Raji (cell line): ENCODE data around the gene TIMM44.

Experiments used
- POLR2A ChIP-seq: IDR thresholded peaks from 2 replicates; pipeline ENCODE4 v1.6.1; 2011; ENCODE audit warnings: low read depth, low read length, control low read depth; ENCODE audit not compliant: insufficient read depth

TIMM44 gene

DNA sequence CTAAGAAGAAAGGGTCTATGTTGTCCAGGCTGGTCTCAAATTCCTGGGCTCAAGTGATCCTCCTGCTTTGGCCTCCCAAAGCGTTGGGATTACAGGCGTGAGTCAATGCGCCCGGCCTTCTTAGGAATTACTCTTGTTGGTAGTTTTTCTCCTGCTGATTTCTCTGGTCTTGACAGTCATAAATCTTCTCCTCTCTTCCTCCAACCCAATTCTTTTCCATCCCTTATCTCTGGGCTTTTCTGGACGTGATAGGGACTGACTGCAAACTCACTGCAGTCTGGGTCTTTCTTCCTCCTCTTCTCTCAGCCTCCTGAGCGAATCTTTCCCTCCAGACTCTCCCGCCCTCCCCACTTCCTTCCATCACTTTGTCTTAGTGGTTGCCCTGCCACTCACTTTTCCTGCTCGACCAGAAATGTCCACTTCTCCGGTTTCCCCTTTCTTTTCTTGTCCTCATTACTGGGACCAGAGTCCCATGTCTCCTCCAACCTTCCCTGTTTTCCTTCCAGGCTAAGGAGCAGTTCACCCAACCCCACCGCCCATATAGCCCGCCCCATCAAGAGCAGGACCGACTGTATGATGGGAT, 21.9 kb upstream of the TIMM44 start:
- TF ChIP-seq POLR2A: no peak

DNA sequence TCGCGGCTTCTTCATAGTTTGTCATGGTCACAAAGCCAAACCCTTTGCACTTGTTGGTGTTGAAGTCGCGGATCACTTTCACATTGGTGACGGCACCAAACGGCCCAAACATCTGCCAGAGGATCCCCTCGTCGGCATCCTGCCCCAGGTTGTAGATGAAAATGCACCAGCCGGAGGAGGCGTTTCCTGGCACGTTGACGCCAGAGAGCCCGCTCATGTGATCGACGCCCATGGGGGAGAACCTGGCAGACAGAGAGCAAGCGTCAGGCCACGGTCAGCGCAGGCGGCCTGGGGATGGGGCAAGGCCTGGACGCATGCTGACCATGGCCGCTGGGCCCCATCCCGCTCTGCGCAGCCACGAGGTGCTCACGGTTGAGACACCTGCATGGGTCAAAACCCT, 20.1 kb upstream of the TIMM44 start:
- TF ChIP-seq POLR2A: no peak

DNA sequence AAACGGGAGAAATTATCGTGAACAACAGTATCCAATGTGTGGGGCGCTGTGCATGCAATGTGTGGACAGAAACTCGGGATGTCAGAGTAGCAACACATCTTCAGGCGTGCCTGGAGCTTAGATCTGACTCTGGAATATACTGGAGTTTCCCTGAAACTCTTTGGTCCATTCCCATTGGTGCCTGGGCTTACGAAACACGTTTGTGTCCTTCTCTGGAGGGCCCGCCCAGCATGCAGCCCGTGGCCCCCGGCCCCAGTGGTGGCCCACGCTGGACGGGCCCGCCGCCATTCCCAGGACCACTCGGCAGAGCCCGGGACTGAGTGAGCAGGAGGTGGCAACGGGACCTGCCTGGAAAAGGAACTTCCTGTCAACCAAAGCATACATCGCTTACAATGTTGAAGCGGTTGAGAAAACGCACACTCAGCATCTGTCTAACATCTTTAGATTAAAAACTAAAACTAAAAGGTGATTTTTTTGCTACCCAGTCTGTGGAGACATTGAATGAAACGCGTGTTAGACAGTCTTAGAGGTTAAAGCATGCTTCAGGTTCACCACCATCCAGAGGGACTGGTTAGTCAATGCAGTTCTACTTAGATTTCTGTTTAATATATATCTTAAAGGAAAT, 19.3 kb upstream of the TIMM44 start:
- TF ChIP-seq POLR2A: no peak

DNA sequence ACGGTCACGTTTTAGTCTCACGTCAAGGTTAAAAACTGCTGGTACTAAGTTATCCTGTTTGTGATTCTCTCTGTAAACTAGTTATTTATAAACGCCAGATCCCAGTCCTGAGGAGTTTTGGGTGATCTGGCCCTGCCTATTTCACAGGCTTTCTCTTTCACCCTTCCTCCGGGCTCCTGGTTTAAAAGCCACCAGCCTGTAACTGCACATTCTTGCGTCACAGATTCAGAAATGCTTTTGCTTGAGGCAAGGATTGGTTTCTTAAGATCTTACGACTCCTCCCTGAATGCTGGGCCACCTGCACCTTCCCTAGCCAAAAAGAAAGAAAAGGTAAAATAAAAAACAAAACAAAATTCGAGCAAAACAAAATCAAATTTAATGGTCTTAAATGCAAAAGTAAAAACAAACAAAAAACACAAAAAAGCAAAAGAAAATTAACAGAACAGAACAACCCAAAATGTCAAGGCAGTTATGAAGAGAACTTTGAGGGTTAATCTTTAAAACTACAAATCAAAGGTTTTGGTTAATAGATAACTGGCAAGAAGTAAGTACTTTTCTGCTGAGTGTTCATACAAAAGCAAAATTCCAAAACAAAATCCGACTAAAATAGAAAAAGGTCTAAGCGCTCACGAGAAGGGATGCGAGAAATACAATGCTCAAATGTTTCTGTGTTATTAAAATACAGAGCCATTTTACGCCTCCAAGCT, 18.6 kb upstream of the TIMM44 start:
- no peak for TF ChIP-seq POLR2A

DNA sequence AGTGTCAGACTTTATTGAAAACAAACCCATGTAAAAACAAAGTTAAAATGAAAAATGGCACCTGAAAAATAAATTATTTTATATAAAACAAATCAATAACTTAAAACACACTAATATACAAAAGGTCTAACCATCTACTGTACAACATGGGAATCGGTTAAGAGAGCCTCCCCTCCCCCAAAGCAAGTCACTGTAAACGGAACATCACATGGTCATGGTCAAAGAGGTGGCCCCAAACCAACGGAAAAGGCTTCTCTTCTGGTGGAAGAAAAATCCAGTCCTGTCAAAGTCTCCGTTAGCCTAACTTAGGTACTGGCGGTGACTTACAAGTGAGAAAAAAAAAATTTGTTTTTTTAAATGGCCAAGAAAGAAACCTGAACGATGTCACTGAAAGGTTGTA, 15.7 kb upstream of the TIMM44 start:
- TF ChIP-seq POLR2A: no peak

DNA sequence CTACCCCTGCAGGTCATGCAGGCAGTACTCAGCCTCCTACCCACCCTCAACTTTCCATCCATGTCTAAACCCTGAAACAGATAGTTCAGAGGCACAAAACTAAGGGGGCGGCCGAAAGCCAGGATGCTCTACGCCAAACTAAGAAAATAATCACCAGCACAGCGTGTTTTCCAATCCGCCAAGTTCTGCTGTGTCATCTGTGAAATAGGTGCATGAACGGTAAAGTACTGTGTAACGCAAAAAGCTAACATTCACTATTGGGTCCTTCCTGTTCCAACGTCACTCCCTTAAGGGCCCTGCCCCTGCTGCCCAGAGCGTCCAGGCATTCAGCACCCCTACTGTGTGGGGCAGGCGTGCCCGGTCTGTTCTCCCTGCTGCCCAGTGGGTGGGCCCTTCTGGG, 12.2 kb upstream of the TIMM44 start:
- no peak for TF ChIP-seq POLR2A

DNA sequence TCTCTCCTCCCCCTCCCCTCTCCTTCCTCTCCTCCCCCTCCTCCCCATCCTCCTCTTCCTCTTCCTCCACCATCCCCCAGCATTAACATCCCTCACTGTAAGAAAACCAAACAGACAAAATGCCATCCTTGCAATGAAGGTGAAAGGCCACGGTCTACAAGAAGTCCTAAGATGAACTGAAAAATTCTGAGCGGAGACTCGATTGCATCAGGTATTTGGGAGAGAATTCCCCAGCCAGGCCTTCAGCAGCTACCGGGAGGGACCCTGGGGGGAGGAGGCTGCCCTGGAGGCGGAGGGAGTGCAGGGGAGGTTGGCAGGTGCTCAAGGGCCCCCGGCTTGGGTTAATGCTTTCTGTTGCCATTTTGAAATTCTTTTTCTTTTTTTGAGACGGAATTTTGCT, 10.1 kb upstream of the TIMM44 start:
- TF ChIP-seq POLR2A: no peak

DNA sequence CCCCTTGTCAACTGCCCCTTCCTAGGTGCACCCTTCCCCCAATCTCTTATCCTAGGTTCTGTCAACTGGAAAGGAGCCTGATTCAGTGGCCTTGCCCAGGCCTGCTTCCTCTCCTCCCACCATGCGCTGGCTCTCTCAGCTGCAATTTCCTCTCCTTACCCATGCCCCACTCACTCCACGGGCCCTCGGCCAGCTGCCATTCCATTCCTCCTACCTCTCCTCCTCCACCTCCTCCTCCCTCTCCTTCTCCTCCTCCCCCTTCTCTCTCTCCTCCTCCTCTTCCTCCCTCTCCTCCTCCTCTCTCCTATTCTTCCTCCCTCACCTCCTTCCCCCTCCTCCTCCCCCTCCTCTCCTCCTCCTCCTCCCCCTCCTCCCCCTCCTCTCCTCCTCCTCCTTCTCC, 9.6 kb upstream of the TIMM44 start:
- no peak for TF ChIP-seq POLR2A

DNA sequence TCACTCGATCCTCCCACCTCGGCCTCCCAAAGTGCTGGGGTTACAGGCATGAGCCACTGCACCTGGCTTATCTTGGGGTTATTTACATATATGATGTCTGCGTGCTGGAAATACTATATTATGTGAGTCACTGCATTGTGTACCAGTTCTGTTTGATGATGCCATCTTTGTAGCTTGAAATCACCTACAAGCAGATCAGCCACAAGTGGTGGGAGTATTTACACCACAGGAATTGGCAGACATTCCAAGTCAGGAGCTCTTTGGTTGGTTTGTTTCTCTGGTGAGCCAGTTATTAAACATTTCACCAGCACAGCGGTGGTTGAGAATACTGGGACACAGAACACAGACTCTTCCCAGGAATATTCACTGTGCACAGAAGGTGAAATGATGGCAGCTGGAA, 4.5 kb upstream of the TIMM44 start:
- TF ChIP-seq POLR2A: no peak

DNA sequence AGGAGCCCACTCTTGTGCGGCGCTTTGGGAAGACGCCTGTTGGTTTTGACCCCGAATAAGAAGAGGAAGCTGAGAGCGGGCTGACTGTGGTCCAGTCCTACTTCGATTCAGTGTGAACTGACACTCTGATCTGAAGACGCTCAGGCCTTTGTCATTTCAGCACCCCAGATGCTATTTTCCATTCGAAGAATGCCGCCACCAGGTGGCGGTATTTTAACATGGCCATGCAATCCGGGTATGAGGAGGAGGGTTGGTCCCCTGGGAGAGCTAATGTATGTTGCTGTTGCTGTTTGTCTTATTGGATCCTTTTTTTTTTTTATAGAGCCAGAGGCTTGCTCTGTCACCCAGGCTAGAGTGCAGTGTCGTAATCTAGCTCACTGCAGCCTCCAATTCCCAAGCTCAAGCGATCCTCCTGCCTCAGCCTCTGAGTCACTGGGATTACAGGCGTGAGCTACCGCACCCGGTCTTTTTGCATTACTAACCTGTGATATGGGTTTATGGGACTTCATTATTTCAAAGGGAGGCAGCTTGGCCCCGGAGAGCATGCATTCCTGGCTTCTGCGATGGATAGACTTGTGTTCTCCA, 803 bp upstream of the TIMM44 start:
- TF ChIP-seq POLR2A: no peak

DNA sequence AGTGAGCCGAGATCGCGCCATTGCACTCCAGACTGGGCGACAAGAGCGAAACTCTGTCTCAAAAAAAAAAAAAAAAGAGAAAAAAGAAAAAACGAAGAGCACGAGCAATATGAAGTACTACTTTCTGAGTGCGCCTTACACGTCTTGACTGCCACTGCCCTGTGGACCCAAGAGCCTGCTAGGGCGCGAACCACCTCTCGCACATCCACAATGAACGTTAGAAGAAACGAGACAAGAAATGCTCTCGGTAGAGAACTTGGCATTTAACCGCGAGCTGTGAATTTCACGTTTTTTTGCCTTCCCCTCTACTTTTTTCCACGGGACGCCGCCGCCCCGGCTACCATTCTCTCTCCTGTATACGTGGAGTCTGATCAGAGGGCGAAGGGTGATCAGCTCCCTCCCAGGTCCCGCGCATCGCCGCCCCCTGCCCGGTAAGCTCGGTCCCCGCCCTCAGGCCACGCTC, 454 bp downstream of the TIMM44 start:
- TF ChIP-seq POLR2A: no peak

DNA sequence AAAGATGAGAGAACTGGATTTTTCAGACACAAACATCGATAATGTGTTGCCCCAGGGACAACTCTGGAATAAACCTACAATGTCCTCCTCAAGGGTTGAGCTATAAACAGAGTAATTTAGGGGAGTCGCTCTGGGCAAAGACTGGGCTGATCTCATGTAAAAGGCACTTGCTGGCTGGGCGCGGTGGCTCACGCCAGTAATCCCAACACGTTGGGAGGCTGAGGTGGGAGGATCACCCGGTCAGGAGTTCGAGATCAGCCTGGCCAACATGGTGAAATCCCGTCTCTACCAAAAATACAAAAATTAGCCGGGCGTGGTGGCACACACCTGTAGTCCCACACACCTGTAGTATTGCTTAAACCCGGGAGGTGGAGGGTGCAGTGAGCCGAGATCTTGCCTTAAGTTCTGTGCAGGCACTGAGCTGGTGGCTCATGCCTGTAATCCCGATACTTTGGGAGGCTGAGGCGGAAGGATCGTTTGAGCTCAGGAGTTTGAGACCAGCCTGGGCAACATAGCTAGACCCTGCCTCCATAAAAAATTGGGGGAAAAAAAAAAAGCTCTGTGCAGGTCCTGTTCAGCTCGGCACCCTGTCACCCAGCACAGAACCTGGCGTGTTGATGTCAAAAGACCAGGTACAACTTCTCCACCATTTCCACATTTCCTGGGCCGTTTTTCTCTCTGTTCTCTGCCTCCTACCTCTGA, 1.4 kb downstream of the TIMM44 start:
- TF ChIP-seq POLR2A: no peak

DNA sequence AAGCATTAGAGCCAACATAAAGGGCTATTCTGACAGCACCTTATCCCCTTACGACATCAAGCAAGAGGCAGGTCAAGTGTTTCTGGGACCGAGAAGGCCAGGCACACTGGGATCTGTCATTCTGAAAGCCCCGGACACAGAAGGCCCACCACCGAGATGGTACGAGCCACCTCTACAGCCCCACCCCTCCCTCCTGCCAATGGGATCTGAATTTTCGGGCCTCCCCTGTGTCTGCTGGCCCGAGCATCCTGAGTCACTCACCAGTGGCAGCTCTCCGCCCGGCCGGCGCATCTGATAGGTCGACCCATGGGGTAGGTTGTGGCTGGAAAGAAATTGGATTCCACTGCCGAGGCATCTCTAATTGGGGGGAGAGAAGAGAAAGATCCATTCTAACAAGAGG, 2.6 kb downstream of the TIMM44 start:
- TF ChIP-seq POLR2A: no peak

DNA sequence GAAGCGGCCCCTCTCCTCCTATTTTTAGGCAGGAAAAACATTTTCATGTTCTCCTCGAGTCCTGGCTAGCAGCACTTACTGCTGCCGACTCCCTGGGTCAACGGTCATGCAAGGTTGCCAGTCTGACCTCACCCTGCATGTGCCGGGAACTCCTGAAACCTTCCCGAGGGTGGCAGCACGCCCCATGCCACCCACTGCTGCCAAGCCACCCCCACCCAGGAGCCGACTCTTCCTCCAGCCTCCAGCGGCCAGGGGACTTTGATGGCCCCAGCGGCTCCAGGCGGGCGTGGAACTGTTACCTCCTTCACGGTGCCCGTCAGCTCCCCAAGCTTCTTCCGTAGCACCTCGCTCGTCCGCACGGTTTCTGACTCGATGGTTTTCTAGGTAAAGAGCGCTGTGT, 8.7 kb downstream of the TIMM44 start:
- no peak for TF ChIP-seq POLR2A
